Upper lobe of left lung (tissue), 4 donors: ENCODE data around the gene TECRL.

ENCODE experiments used
- EP300 ChIP-seq, 4 donors: sonication (generic); formaldehyde crosslinking; IDR thresholded peaks; one replicate each; pipeline ENCODE4 v1.5.1; 2017; ENCODE audit warnings: antibody characterized with exemption in 4 of 4, control low read depth in 2 of 4
- POLR2A ChIP-seq, 4 donors: fragments of 450-650 bp; IDR thresholded peaks; one replicate each; pipeline ENCODE4 v1.5.1; 2016 to 2017; ENCODE audit warnings: antibody characterized with exemption in 4 of 4, mild to moderate bottlenecking in 2 of 4
- POLR2AphosphoS5 ChIP-seq, 2 donors: sonication (generic); formaldehyde crosslinking; IDR thresholded peaks; one replicate each; pipeline ENCODE4 v1.5.1; 2017; ENCODE audit warnings: antibody characterized with exemption in 2 of 2
- TF ChIP-seq, protein P1 (sequence below), 6 experiments: fragments of 450-650 bp in 4 of 6; fragments of 200-600 bp in 2 of 6; sonication (generic) in 2 of 6; IDR thresholded peaks; one replicate each; pipeline ENCODE4 v1.5.1; 2016 to 2019; ENCODE audit warnings: antibody characterized with exemption in 6 of 6

DNA sequence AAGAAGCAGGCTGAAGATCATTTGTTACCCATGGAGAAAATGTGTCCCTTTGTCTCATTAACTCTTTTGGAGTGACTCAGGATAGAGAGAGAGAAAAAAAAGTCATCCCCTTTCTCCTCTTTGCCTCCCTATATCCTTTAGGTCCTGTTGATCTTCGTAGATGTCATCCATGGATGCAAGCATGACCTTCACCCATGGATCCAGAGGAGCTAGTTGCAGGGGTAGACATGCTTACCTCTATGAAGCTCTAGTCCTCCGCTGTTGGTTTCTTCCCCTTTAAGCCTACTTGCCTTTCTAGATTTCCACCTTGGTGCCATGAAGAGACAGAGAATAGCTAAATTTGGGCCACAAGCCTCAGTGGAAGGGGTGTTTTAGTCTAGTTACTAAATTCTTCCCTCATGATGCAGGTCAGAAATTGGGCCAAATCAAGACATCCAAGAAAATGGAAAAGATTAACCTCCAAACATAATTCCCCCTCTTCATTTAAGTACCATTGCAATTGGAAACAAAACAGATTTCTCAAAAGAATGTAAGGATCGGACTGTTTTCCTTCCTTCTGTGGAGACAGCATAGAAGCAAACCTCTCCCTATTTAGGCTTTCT lies 178.4 kb downstream of the TECRL start:
- TF ChIP-seq EP300 (IDR thresholded peaks at IDR 0.05) (no peak), POLR2A (IDR thresholded peaks at IDR 0.05) (no peak), POLR2AphosphoS5 (IDR thresholded peaks at IDR 0.05) (no peak)
- TF ChIP-seq, protein P1, sequence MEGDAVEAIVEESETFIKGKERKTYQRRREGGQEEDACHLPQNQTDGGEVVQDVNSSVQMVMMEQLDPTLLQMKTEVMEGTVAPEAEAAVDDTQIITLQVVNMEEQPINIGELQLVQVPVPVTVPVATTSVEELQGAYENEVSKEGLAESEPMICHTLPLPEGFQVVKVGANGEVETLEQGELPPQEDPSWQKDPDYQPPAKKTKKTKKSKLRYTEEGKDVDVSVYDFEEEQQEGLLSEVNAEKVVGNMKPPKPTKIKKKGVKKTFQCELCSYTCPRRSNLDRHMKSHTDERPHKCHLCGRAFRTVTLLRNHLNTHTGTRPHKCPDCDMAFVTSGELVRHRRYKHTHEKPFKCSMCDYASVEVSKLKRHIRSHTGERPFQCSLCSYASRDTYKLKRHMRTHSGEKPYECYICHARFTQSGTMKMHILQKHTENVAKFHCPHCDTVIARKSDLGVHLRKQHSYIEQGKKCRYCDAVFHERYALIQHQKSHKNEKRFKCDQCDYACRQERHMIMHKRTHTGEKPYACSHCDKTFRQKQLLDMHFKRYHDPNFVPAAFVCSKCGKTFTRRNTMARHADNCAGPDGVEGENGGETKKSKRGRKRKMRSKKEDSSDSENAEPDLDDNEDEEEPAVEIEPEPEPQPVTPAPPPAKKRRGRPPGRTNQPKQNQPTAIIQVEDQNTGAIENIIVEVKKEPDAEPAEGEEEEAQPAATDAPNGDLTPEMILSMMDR (IDR thresholded peaks at IDR 0.05), result no peak
